LNCaP clone FGC (cell line): ENCODE data around the gene HIVEP2.

ENCODE experiments used
- DNase-seq: peaks from one replicate; pipeline ENCODE4 v3.0.0-alpha.2; 2011; ENCODE audit warnings: low read depth
- H3K4me3 ChIP-seq: 2 replicates; pipeline ENCODE4 v1.5.1; 2011; ENCODE audit warnings: mild to moderate bottlenecking, low read depth, low read length, control low read depth
- CTCF ChIP-seq: IDR thresholded peaks from 2 replicates; pipeline ENCODE4 v1.5.1; 2012; ENCODE audit warnings: mild to moderate bottlenecking; ENCODE audit not compliant: control insufficient read depth, insufficient read depth; ENCODE audit errors: extremely low read depth

Gene HIVEP2

DNA sequence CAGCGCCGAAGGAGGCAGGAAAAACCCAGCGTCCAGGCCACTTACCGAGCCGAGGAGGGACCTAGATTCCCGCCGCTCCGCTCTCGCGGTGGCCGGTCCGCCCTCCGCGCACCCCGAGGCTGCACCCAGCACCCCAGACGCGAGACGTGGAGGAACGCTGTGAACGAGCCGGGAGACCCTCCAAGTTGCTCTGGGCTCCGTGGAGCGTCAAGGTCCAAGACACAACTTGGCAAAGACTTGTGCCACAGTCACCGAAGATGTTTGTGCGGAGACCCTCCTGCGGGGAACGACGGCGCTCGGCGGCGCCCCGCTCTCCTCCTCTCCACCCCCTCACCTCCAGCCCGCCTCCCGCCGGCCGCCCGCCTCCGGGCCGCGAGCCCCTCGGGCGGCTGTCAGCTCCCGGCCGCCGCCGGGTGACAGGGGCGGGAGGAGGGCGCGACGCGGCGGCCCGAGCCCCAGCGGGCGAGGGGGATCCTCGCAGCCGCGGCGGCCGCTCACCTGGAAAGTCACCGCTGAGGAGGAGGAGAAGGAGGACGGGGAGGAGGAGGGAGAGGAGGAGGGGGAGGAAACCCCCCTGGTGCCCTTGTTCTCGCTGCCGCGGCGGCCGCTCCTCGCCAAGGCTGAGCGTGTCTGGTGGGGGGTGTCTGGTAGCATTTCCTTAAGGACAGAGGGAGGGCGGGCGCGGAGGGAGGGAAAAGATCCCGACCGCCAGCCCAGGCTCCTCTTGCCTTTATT, 637 bp upstream of the HIVEP2 start:
- H3K4me3 ChIP-seq, result peak overlapping the region; percentile 90
- no peak for TF ChIP-seq CTCF
- no peak for DNase-seq

- H3K4me3 ChIP-seq, result peak overlapping the region; percentile 90
- no peak for DNase-seq
- no peak for TF ChIP-seq CTCF
These were observed 590 bp downstream of the HIVEP2 start for GRCh38 chr6:142944124-142945048.

DNA sequence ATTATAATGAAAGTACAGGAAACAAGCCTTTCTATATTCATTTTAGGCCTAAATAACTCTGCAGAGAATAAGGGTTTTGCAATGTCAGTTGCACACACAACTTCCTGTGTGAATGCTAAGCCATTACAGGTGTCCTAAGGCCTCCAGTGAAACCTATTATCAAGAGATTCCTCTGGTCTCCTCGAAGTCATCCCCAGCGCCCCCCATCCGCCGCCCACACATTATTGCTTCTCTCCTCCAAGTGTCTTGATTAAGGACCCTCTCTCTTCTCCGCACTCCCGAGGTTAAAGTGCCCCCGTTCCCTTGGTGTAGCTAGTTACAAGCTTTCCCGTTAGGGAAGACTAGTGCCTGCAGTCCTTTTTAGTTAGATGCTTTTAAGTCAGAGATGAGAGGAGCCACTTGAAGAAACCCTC, 1.3 kb downstream of the HIVEP2 start:
- DNase-seq, result no peak
- TF ChIP-seq CTCF, result no peak
- H3K4me3 ChIP-seq, result peak overlapping the region; percentile 90

GRCh38 chr6:142942805-142943227, 2.2 kb downstream of the HIVEP2 start:
- no peak overlapping the region for H3K4me3 ChIP-seq
- TF ChIP-seq CTCF, result peak; percentile 38
- DNase-seq, result no peak

DNA sequence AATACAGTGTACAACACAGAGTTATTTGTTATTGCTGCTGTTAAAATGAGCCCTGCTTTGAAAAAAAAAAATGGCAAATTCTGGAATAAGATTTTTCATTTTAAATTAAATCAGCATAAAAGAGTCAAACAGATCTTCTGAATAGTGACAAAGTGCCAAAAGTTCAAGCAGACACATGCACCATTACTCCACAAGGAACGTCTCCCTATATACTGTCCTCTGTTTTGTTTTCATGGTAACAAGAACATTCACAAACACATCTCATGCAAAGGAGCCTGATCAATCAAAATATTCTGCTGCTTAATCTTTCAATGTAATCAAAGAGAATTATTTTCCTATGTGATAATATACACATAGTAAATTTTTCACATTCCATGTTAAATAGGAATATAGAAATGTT, 2.7 kb downstream of the HIVEP2 start:
- DNase-seq, result no peak
- TF ChIP-seq CTCF, result no peak
- H3K4me3 ChIP-seq, result no peak overlapping the region

GRCh38 chr6:142941018-142941417, 4.0 kb downstream of the HIVEP2 start:
- TF ChIP-seq CTCF, result no peak
- no peak for DNase-seq
- H3K4me3 ChIP-seq, result no peak overlapping the region
